Ovary (tissue), 3 donors: ENCODE results near the gene HAP1.

Experiments used
- EP300 ChIP-seq: sonication (generic); formaldehyde crosslinking; IDR thresholded peaks from one replicate; pipeline ENCODE4 v1.6.1; 2017; ENCODE audit warnings: antibody characterized with exemption
- POLR2A ChIP-seq: fragments of 450-650 bp; IDR thresholded peaks from one replicate; pipeline ENCODE4 v1.6.1; 2017; ENCODE audit warnings: antibody characterized with exemption, mild to moderate bottlenecking, moderate library complexity
- TF ChIP-seq, protein P1 (sequence below), 3 donors: fragments of 450-650 bp in 2 of 3; fragments of 200-600 bp in 1 of 3; IDR thresholded peaks; one replicate each; pipeline versions ENCODE4 v1.5.1 to v1.8.0; 2016 to 2022; ENCODE audit warnings: antibody characterized with exemption in 3 of 3, mild to moderate bottlenecking in 1 of 3
- donor health status: DM: no; HTN: no; CAD: no.

DNA sequence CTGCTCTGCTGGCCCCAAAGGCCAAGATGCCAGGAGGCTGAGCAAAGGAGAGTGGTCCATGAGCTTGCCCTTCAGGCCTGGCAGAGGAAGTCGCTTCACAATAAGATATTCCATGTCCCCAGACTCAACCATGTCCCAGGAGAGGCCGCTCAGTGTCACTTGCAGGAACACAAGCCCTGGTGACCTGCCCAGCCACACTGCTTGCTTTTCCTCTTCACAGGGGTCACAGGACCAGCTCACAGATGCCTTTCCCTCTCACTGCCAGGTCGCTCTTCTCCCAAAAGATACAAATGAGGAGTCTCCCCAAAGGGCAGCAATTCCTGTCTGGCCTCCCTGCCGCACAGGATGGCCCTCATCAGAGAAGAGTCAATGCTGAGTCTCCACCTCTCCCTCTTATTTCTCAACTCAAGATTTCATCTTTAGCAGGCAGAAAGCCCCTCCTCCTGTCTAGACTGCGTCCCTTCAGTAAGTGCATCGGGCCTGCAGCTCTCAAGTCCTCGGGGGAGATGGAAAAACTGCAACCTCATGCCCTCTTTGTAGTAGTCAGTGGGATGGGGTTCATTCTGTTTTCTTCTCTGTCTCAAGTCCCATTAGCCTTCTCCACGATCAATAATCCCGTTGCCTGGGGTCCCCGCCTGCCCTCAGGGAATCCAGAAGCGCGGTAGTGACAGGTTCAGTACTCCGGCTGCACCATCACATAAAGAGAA lies 47.1 kb upstream of the HAP1 start:
- TF ChIP-seq, protein P1, sequence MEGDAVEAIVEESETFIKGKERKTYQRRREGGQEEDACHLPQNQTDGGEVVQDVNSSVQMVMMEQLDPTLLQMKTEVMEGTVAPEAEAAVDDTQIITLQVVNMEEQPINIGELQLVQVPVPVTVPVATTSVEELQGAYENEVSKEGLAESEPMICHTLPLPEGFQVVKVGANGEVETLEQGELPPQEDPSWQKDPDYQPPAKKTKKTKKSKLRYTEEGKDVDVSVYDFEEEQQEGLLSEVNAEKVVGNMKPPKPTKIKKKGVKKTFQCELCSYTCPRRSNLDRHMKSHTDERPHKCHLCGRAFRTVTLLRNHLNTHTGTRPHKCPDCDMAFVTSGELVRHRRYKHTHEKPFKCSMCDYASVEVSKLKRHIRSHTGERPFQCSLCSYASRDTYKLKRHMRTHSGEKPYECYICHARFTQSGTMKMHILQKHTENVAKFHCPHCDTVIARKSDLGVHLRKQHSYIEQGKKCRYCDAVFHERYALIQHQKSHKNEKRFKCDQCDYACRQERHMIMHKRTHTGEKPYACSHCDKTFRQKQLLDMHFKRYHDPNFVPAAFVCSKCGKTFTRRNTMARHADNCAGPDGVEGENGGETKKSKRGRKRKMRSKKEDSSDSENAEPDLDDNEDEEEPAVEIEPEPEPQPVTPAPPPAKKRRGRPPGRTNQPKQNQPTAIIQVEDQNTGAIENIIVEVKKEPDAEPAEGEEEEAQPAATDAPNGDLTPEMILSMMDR (IDR thresholded peaks at IDR 0.05), result no peak
- TF ChIP-seq POLR2A, result no peak
- no peak for TF ChIP-seq EP300
